ENCODE results near the gene LRRC37A2. TPM values are rescaled to one million over a fixed set of nuclear protein-coding genes. Genes with fewer than 3 reads are reported as not detected.
"Not testable (repeated sequence)": the region's sequence is repeated elsewhere in the genome, so short reads cannot be mapped to it uniquely, and the experiment has no call there.

Gene LRRC37A2
- 24.1 TPM for total RNA-seq

DNA sequence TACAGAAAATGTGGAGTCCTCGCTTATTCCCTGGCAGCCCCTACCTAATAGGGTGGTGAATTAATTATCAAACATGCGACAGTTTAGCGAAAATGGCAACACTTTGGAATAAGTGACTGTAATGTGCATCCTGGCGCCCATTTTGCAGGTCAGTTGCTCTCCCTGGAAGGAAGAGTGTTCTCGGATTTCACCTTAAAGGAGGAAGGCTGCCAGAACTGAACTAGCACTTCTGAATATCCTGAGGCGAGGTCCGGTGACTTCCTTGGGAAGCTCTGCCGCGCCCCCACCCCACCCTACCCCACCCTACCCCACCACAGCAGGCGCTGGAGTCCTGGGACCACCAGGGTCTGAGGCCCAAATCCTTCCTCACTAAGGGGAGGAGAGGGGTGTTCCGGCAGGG lies at the start of gene LRRC37A2:
Gene LRRC37A2 (plus strand): TSS at position 301 of the 400 bp plus-strand sequence. CDS start 245 bp downstream, outside the sequence.
- not testable (repeated sequence) for H3K4me3 ChIP-seq (ENCODE audit: low read length); H3K4me1 ChIP-seq (ENCODE audit: insufficient read depth, low read length); H3K27me3 ChIP-seq (ENCODE audit: insufficient read depth, low read length); H3K9me3 ChIP-seq (ENCODE audit: low read depth, low read length)

DNA sequence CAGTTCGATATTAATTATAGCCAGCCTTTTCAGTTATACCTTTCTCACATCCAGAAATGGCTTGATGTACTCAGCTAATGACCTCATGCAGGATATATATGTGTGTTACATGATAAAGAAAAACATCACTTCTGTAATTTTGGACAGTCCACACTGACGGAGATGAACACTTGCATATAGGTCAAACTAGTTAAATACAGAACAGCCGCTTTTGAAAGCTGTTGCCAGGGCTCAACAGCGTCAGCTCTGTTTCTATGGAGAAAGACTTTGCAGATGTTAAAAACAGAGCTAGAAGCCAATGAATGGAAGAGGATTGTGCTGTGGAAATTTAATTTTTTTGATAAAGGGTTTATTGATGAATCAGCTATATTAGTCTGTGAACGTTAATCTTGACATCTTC lies 44.6 kb upstream of the LRRC37A2 start:
- H3K4me3 ChIP-seq (ENCODE audit: low read length); H3K4me1 ChIP-seq (ENCODE audit: insufficient read depth, low read length); H3K9me3 ChIP-seq (ENCODE audit: low read depth, low read length); H3K27me3 ChIP-seq (ENCODE audit: insufficient read depth, low read length): not testable (repeated sequence)

DNA sequence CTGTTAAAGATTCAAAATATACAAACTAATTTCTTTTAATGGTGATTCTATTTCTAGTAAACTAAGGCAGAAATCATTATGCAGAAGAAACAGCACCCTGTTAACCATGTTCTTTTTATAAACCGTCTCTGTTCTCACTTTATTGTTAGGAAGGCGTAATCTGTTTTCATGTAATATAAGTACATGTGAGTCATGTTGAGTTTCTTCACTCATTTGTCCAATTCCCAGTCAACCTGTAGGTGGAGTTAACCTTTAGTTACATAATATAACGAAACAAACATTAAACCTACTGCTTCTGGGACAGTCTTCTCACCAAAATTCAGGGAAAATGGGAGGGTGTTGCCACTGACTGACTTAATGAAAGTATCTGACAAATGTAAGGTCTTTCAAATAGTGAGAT lies 37.8 kb upstream of the LRRC37A2 start:
- H3K4me3 ChIP-seq (ENCODE audit: low read length); H3K9me3 ChIP-seq (ENCODE audit: low read depth, low read length); H3K4me1 ChIP-seq (ENCODE audit: insufficient read depth, low read length); H3K27me3 ChIP-seq (ENCODE audit: insufficient read depth, low read length): not testable (repeated sequence)

DNA sequence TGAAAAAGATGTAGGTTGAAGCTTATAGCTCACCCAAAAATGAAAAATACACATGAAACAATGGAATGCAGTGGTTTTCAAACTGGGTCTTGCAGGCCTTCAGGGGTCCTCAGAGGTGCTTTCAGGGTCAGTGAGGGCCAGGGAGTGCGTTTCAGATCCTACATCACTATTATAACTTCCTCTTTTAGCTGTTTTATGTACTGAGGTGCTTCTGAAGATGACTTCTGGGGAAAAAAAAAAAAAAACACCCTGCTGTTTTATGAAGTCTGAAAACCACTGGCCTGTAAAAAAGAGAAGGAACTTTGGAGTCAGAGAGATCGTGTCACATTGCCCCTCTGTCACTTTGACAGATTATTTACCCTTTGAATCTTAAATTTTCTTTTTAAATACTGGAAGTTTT lies 36.7 kb upstream of the LRRC37A2 start:
- H3K4me1 ChIP-seq (ENCODE audit: insufficient read depth, low read length); H3K9me3 ChIP-seq (ENCODE audit: low read depth, low read length); H3K4me3 ChIP-seq (ENCODE audit: low read length); H3K27me3 ChIP-seq (ENCODE audit: insufficient read depth, low read length): not testable (repeated sequence)

DNA sequence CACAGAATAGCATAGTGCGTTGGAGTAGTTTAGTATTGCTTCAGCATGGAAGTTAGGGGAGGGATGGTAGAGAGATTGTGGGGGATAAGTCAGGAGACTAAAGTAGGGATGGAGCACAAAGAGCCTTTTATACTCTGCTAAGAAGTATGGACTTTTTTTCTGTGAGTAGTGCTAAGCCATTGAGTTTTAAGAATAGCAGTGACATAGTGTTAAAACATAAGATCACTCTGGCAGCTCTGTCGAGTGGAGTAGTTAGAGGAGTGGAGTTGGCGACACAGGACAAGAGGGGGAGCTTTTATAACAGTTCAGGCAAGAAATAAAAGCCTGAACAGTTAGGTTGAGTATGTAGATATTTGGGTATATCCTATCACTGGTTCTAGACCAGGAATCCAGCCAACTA lies 33.4 kb upstream of the LRRC37A2 start:
- not testable (repeated sequence) for H3K4me1 ChIP-seq (ENCODE audit: insufficient read depth, low read length); H3K9me3 ChIP-seq (ENCODE audit: low read depth, low read length); H3K4me3 ChIP-seq (ENCODE audit: low read length); H3K27me3 ChIP-seq (ENCODE audit: insufficient read depth, low read length)

DNA sequence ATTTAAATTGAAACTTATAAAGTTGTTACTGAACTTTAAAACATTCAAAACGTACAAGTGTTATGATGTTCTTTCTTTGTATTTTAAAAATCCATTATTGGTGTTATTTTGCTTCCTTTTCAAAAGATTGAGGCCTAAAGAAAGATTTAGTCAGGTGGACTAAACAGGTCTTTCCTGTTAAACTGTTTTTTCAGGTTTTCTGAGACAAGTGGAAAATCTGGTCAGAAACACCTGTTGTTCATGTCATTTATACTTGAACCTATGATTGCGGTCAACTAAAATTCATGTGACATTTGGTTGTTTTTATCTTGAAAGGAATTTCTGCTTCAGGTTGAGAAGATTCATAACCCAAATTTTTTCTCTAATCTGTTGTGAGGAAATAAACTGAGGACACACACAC lies 31.0 kb upstream of the LRRC37A2 start:
- H3K4me1 ChIP-seq (ENCODE audit: insufficient read depth, low read length); H3K4me3 ChIP-seq (ENCODE audit: low read length); H3K27me3 ChIP-seq (ENCODE audit: insufficient read depth, low read length); H3K9me3 ChIP-seq (ENCODE audit: low read depth, low read length): not testable (repeated sequence)

DNA sequence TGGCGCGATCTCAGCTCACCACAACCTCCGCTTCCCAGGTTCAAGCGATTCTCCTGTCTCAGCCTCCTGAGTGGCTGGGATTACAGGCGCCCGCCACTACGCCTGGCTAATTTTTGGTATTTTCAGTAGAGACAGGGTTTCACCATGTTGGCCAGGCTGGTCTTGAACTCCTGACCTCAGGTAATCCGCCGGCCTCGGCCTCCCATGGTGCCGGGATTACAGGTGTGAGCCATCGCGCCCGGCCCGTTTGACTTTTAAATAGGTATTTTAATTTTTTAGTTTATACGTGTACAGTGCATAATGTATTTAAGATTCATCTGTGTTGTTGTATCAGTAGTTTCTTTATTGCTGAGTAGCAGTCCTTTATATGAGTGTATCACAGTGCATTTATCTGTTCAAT lies 20.2 kb upstream of the LRRC37A2 start:
- H3K27me3 ChIP-seq (ENCODE audit: insufficient read depth, low read length); H3K9me3 ChIP-seq (ENCODE audit: low read depth, low read length); H3K4me1 ChIP-seq (ENCODE audit: insufficient read depth, low read length); H3K4me3 ChIP-seq (ENCODE audit: low read length): not testable (repeated sequence)

DNA sequence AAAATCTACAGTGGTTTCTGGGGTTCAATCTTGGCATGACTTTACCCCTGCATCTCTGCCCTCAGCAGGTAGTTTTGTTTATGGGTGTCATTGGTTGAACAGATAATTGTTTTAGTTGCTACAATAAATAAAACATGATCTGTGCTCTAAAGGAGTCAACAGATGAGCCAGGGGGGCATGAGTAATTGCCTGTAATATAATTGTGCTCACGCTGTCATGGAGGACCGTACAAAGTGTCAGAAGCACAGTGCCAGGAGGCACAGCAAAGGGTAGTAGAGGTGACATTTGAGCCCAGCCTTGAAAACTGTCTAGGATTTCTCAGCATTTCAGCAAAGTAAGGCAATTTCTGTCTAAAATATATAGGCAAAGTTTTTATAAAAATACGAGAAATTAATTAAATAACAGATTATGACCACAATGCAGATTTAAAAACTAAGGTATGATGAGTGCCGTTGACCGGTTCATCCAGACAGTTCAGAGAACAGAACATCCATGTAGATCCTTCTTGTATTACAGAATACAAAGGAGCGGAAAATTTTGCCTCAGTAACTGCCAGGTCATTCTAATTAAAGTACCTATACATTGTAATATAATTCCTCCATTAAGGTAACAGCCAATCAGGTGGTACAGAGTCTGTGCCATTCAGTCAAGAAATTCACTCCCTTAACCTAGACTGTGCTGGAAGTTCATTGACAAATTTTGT lies 12.7 kb upstream of the LRRC37A2 start:
- H3K4me3 ChIP-seq (ENCODE audit: low read length); H3K27me3 ChIP-seq (ENCODE audit: insufficient read depth, low read length); H3K4me1 ChIP-seq (ENCODE audit: insufficient read depth, low read length); H3K9me3 ChIP-seq (ENCODE audit: low read depth, low read length): not testable (repeated sequence)

DNA sequence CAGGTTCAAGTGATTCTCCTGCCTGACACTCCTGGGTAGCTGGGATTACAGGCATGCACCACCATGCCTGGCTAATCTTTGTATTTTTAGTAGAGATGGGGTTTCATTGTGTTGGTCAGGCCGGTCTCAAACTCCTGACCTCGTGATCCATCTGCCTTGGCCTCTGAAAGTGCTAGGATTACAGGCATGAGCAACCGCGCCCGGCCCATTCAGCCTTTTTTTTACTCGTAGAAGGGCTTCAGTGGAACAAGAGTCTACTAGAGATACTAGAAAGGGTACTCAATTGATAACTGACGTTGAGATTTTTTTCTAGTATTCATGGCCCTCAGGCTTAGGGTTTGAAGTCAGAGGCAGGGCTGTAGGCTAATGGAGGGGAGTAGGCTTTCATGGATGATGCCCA lies 6.4 kb upstream of the LRRC37A2 start:
- H3K9me3 ChIP-seq (ENCODE audit: low read depth, low read length); H3K4me3 ChIP-seq (ENCODE audit: low read length); H3K27me3 ChIP-seq (ENCODE audit: insufficient read depth, low read length); H3K4me1 ChIP-seq (ENCODE audit: insufficient read depth, low read length): not testable (repeated sequence)

DNA sequence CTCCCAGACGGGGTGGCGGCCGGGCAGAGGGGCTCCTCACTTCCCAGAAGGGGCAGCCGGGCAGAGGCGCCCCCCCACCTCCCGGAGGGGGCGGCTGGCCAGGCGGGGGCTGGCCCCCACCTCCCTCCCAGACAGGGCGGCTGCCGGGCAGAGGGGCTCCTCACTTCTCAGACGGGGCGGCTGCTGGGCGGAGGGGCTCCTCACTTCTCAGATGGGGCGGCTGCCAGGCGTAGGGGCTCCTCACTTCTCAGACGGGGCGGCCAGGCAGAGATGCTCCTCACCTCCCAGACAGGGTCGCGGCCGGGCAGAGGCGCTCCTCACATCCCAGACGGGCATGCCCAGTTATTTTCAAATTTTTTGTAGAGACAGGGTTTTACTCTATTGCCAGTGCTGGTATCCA lies 22.4 kb downstream of the LRRC37A2 start:
- not testable (repeated sequence) for H3K4me1 ChIP-seq (ENCODE audit: insufficient read depth, low read length); H3K9me3 ChIP-seq (ENCODE audit: low read depth, low read length); H3K27me3 ChIP-seq (ENCODE audit: insufficient read depth, low read length); H3K4me3 ChIP-seq (ENCODE audit: low read length)

DNA sequence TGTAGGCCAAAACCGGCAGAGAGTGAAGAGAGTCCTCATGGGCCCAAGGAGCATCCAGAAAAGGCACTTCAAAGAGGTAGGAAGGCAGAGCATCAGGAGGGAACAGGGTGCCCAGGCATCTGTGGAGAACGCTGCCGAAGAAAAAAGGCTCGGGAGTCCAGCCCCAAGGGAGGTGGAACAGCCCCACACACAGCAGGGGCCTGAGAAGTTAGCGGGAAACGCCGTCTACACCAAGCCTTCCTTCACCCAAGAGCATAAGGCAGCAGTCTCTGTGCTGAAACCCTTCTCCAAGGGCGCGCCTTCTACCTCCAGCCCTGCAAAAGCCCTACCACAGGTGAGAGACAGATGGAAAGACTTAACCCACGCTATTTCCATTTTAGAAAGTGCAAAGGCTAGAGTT lies 36.3 kb downstream of the LRRC37A2 start:
- not testable (repeated sequence) for H3K4me1 ChIP-seq (ENCODE audit: insufficient read depth, low read length); H3K27me3 ChIP-seq (ENCODE audit: insufficient read depth, low read length); H3K9me3 ChIP-seq (ENCODE audit: low read depth, low read length); H3K4me3 ChIP-seq (ENCODE audit: low read length)

DNA sequence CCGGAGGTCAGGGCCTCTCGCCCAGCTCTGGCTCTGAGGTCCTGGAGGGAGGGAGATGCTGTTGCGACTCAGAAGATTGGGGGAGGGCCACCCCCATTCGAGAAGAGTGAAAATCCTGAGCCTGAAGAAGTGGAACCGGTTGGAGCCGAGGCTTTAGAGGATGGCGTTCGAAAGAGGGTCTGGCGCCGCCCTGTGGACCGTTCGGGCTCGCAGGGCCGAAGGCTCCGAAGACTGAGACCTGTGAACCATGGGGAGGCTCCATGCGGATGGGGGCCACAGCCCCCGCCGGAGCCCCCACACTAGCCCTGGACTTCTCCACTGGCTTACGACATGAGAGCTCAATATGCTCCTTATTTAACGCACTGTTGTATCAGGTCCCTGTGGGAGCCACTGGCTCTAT lies 46.9 kb downstream of the LRRC37A2 start:
- not testable (repeated sequence) for H3K4me3 ChIP-seq (ENCODE audit: low read length); H3K9me3 ChIP-seq (ENCODE audit: low read depth, low read length); H3K4me1 ChIP-seq (ENCODE audit: insufficient read depth, low read length); H3K27me3 ChIP-seq (ENCODE audit: insufficient read depth, low read length)

DNA sequence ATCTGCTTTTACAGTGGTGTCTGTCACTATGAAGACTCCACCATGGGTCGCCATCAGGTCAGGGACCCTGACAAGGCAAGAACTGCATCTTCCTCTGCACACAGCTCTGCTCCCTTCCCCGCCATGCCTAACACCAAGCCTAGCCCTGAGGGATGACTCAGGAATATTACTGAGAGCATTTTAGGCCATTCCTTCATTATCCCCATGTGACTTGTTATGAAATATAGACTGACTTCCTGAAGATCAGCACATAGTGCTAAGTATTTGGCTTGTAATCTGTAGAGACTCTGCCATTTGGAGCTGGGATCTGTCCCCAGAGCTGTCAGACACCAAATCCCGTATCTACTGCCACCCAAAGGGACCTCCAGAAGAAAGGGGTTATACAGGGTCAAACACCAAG lies 47.8 kb downstream of the LRRC37A2 start:
- not testable (repeated sequence) for H3K4me3 ChIP-seq (ENCODE audit: low read length); H3K4me1 ChIP-seq (ENCODE audit: insufficient read depth, low read length); H3K9me3 ChIP-seq (ENCODE audit: low read depth, low read length); H3K27me3 ChIP-seq (ENCODE audit: insufficient read depth, low read length)

DNA sequence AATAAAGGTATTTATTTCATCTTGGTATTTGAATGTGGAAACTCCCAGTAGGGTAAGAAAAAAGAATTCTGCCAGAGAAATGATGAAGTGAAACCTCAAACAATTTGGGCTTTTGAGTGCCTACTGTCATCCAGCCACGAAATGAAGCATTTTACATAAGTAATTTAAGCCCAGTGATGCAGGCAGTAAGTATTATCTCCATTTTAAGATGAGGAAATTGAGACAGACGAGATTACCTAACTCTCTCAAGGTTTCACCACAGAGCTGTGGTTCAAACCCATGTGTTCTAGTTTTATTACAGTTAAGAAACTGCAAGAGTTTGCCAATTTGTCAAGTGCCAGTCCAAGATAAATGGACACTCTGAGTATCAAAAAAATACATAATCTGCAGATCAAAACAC lies 54.0 kb downstream of the LRRC37A2 start:
- not testable (repeated sequence) for H3K4me3 ChIP-seq (ENCODE audit: low read length); H3K9me3 ChIP-seq (ENCODE audit: low read depth, low read length); H3K4me1 ChIP-seq (ENCODE audit: insufficient read depth, low read length); H3K27me3 ChIP-seq (ENCODE audit: insufficient read depth, low read length)

DNA sequence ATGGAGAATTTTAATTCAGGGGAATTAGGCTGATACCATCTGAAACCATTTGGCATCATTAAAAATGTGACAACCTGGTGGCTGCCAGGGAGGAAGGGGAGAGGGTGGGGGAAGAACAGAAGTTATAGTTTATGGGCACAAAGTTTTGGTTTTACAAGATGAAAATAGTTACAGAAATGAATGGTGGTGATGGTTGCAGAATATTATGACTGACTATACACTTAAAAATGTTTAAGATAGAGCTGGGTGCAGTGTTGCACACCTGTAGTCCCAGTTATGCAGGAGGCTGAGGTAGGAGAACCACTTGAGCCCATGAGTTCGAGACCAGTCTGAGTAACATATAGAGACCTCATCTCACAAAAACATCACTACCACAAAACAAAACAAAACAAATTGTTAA lies 54.7 kb downstream of the LRRC37A2 start:
- H3K4me3 ChIP-seq (ENCODE audit: low read length); H3K9me3 ChIP-seq (ENCODE audit: low read depth, low read length); H3K27me3 ChIP-seq (ENCODE audit: insufficient read depth, low read length); H3K4me1 ChIP-seq (ENCODE audit: insufficient read depth, low read length): not testable (repeated sequence)

DNA sequence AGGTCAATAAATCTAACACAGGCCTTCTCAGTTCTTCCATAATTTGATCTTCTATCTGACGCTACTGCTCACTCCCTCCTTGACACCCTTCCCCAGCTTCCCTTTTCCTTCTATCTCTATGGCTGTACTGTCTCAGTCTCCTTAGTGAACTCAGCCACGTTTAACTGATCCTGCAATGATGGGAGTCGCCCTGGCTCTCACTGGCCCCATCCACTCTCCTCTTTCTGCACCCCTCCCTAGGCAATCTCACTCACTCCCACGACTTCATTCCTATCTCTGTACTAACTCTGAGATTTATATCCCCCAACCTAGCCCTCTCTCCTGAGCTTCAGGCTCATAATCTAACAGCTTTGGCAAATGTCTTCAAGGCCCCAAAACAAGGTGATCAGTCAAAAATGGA lies 59.5 kb downstream of the LRRC37A2 start:
- not testable (repeated sequence) for H3K9me3 ChIP-seq (ENCODE audit: low read depth, low read length); H3K27me3 ChIP-seq (ENCODE audit: insufficient read depth, low read length); H3K4me3 ChIP-seq (ENCODE audit: low read length)

More for the DNA sequence above, 59.5 kb downstream of the LRRC37A2 start:
- not testable (repeated sequence) for H3K4me1 ChIP-seq (ENCODE audit: insufficient read depth, low read length)
